Fibroblast of villous mesenchyme (primary cell): Measurements from ENCODE around the gene GAB1. TPM values are rescaled to one million over a fixed set of nuclear protein-coding genes. Genes with fewer than 3 reads are reported as not detected.

Experiments
- DNase-seq: peaks from one replicate; pipeline ENCODE4 v3.0.0-alpha.2; 2010; ENCODE audit warnings: low read depth
- H3K4me3 ChIP-seq: 2 replicates; pipeline ENCODE4 v1.5.1; 2011; ENCODE audit warnings: low read depth, mild to moderate bottlenecking, low read length
- CTCF ChIP-seq: IDR thresholded peaks from 2 replicates; pipeline ENCODE4 v1.5.1; 2012; ENCODE audit warnings: low read depth, mild to moderate bottlenecking, low read length; ENCODE audit not compliant: insufficient read depth
- total RNA-seq: library from RNA; depleted of rRNA; stranded (reverse); fragments of >200 nt; gene quantifications from 2 replicates; pipeline ENCODE4 v1.2.3, GENCODE V29; 2012

Gene GAB1
- total RNA-seq, 1 donor: 13.0 TPM

- TF ChIP-seq CTCF: no peak
- DNase-seq: peak; percentile 50
- no peak overlapping the region for H3K4me3 ChIP-seq
These were observed 45.9 kb downstream of the GAB1 start for GRCh38 chr4:143382596-143382995.

GRCh38 chr4:143383005-143383574 is 46.4 kb downstream of the GAB1 start:
- DNase-seq: no peak
- no peak overlapping the region for H3K4me3 ChIP-seq
- TF ChIP-seq CTCF: no peak

GRCh38 chr4:143384381-143384994 is 47.8 kb downstream of the GAB1 start:
- no peak for DNase-seq
- H3K4me3 ChIP-seq: no peak overlapping the region
- no peak for TF ChIP-seq CTCF

- DNase-seq: no peak
These were observed 50.1 kb downstream of the GAB1 start for GRCh38 chr4:143386812-143387211.

GRCh38 chr4:143389579-143390195 is 53.0 kb downstream of the GAB1 start:
- H3K4me3 ChIP-seq: no peak overlapping the region
- TF ChIP-seq CTCF: no peak
- DNase-seq: peak; percentile 70

More at GRCh38 chr4:143386812-143387211, 50.1 kb downstream of the GAB1 start:
- no peak overlapping the region for H3K4me3 ChIP-seq
- TF ChIP-seq CTCF: no peak

GRCh38 chr4:143390764-143391163 is 54.1 kb downstream of the GAB1 start:
- DNase-seq: no peak
- H3K4me3 ChIP-seq: no peak overlapping the region
- no peak for TF ChIP-seq CTCF
